SH-SY5Y (cell line): ENCODE measurements around the gene TTLL4.

Experiments used
- GATA2 ChIP-seq: IDR thresholded peaks from 2 replicates; pipeline ENCODE4 v1.6.1; 2011; ENCODE audit warnings: mild to moderate bottlenecking, low read depth, low read length
- GATA3 ChIP-seq: IDR thresholded peaks from 2 replicates; pipeline ENCODE4 v1.6.1; 2011; ENCODE audit warnings: low read depth, mild to moderate bottlenecking, low read length, moderate library complexity

- TF ChIP-seq GATA3: no peak
- TF ChIP-seq GATA2: no peak
Measured at GRCh38 chr2:218743068-218743467, 32.4 kb downstream of the TTLL4 start.
